ENCODE measurements around the gene CEP128.

GRCh38 chr14:80572666-80573065 is 368.9 kb downstream of the CEP128 start:
- TF ChIP-seq ZNF174 (tag by site-specific recombination; IDR thresholded peaks at IDR 0.05) = no peak
- no peak for TF ChIP-seq ZNF398 (tag by site-specific recombination; IDR thresholded peaks at IDR 0.05)
- no peak for TF ChIP-seq MZF1 (tag by site-specific recombination; IDR thresholded peaks at IDR 0.05; ENCODE audit: borderline replicate concordance)
- TF ChIP-seq CTCF (tag by site-specific recombination; IDR thresholded peaks at IDR 0.05) = no peak
- no peak for TF ChIP-seq ZNF133 (tag by site-specific recombination; IDR thresholded peaks at IDR 0.05)

Measured in HEK293 (cell line).